ENCODE data around the gene EXOC4. TPM values are rescaled to one million over a fixed set of nuclear protein-coding genes. Genes with fewer than 3 reads are reported as not detected.

The EXOC4 gene
- total RNA-seq, 1 experiment from 2014 or later = 91.9 TPM

DNA sequence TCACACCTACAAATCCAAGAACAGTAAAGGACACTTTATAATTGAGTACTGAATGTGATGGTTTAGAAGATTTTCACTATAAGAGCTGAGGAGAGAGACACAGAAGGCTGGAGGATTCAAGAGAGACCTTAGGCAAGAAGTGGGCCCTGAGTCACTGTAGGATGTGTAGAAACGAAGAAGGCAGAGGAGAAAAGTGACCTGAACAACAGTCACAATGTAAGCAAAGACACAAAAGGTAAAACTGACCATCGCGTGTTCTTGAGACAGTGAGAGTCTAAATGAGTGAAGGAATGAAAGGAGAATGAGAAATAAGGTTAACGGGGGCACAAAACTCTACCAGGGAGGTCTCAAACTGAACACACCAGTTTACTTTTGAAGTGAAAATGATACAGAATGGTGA lies 576.0 kb downstream of the EXOC4 start:
- Mint-ChIP-seq H3K9me3 (ENCODE audit: low read depth, unreplicated experiment) (no peaks in the 10 kb centered on the region), H3K4me1 (ENCODE audit: low read depth, unreplicated experiment) (no peaks in the 10 kb centered on the region), H3K27ac (ENCODE audit: unreplicated experiment) (no peak overlapping the region), H3K27me3 (ENCODE audit: unreplicated experiment) (no peaks in the 10 kb centered on the region), H3K4me3 (ENCODE audit: low read depth, unreplicated experiment) (no peak overlapping the region), H3K36me3 (ENCODE audit: insufficient read depth, unreplicated experiment) (no peaks in the 10 kb centered on the region)
- intact Hi-C loops (cut with micrococcal nuclease; ENCODE audit: unreplicated experiment) = no loop called here
- no peak for DNase-seq
- BruUV-seq (replicated peaks) = no TSS peak
- TF ChIP-seq, protein P1, sequence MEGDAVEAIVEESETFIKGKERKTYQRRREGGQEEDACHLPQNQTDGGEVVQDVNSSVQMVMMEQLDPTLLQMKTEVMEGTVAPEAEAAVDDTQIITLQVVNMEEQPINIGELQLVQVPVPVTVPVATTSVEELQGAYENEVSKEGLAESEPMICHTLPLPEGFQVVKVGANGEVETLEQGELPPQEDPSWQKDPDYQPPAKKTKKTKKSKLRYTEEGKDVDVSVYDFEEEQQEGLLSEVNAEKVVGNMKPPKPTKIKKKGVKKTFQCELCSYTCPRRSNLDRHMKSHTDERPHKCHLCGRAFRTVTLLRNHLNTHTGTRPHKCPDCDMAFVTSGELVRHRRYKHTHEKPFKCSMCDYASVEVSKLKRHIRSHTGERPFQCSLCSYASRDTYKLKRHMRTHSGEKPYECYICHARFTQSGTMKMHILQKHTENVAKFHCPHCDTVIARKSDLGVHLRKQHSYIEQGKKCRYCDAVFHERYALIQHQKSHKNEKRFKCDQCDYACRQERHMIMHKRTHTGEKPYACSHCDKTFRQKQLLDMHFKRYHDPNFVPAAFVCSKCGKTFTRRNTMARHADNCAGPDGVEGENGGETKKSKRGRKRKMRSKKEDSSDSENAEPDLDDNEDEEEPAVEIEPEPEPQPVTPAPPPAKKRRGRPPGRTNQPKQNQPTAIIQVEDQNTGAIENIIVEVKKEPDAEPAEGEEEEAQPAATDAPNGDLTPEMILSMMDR (IDR thresholded peaks at IDR 0.05; ENCODE audit: unreplicated experiment) = no peak
- CTCF ChIA-PET = no interaction called here

DNA sequence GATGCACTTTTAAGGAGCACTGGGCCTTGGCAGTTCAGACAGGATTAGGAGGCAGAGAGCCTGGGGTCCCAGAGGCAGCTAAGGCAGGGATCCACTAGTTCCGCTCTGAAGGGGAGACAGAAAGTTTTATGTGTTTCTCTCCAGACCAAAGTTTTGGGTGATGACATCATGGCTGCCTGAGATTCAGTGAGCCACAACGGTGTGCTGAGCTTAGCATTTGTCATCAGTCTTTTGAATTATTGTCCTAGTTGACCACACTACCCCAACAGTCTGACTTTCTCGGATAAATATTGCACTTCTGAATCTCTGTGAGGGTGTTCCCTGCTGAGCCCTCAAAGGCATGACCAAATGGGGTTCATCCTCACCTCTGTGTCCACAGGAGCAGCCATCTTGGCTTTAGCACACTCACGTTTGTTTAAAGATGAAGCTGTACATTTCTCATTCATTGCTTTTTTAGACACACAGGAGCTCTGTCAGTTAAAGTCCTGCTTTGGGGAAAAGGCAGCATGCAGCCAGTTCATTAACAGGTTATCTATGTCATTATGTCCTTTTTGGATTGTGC lies 576.5 kb downstream of the EXOC4 start:
- no peak overlapping the region for H3K27ac Mint-ChIP-seq (ENCODE audit: unreplicated experiment)
- no peaks in the 10 kb centered on the region for H3K4me1 Mint-ChIP-seq (ENCODE audit: low read depth, unreplicated experiment)
- H3K9me3 Mint-ChIP-seq (ENCODE audit: low read depth, unreplicated experiment) = no peaks in the 10 kb centered on the region
- intact Hi-C loops (cut with micrococcal nuclease; ENCODE audit: unreplicated experiment) = no loop called here
- H3K4me3 Mint-ChIP-seq (ENCODE audit: low read depth, unreplicated experiment) = no peak overlapping the region
- CTCF ChIA-PET = no interaction called here
- no TSS peak for BruUV-seq (replicated peaks)
- TF ChIP-seq, protein P1 (IDR thresholded peaks at IDR 0.05; ENCODE audit: unreplicated experiment) = no peak
- H3K27me3 Mint-ChIP-seq (ENCODE audit: unreplicated experiment) = no peaks in the 10 kb centered on the region
- no peak for DNase-seq
- H3K36me3 Mint-ChIP-seq (ENCODE audit: insufficient read depth, unreplicated experiment) = no peaks in the 10 kb centered on the region

DNA sequence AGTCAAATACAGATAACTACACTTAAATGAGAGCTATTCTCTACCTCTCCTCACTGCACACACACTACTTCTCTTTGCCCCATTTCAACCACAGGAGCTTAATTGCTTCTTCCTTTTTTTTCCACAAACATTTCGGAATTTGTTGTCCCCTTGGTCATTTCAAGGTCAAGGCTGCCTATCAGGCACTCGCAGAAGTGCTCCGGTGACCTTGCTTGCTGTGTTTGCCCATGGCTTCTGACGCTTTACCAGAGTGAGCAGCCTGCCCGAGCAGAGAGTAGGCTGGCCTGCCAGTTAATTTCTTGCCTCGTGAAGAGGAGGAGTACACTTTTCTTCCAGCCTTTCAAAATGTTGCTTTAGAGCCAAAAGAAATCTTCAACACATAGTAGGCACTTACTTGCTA lies 577.2 kb downstream of the EXOC4 start:
- intact Hi-C loops (cut with micrococcal nuclease; ENCODE audit: unreplicated experiment) = no loop called here
- H3K4me3 Mint-ChIP-seq (ENCODE audit: low read depth, unreplicated experiment) = no peak overlapping the region
- H3K36me3 Mint-ChIP-seq (ENCODE audit: insufficient read depth, unreplicated experiment) = no peaks in the 10 kb centered on the region
- no peak for DNase-seq
- H3K4me1 Mint-ChIP-seq (ENCODE audit: low read depth, unreplicated experiment) = no peaks in the 10 kb centered on the region
- CTCF ChIA-PET = no interaction called here
- TF ChIP-seq, protein P1 (IDR thresholded peaks at IDR 0.05; ENCODE audit: unreplicated experiment) = no peak
- no TSS peak for BruUV-seq (replicated peaks)
- H3K27ac Mint-ChIP-seq (ENCODE audit: unreplicated experiment) = no peak overlapping the region
- H3K9me3 Mint-ChIP-seq (ENCODE audit: low read depth, unreplicated experiment) = no peaks in the 10 kb centered on the region
- H3K27me3 Mint-ChIP-seq (ENCODE audit: unreplicated experiment) = no peaks in the 10 kb centered on the region

- no peaks in the 10 kb centered on the region for H3K36me3 Mint-ChIP-seq (ENCODE audit: insufficient read depth, unreplicated experiment)
- no peaks in the 10 kb centered on the region for H3K4me1 Mint-ChIP-seq (ENCODE audit: low read depth, unreplicated experiment)
- no peak for DNase-seq
- CTCF ChIA-PET = no interaction called here
- no peak overlapping the region for H3K27ac Mint-ChIP-seq (ENCODE audit: unreplicated experiment)
- intact Hi-C loops (cut with micrococcal nuclease; ENCODE audit: unreplicated experiment) = no loop called here
- no TSS peak for BruUV-seq (replicated peaks)
- TF ChIP-seq, protein P1 (IDR thresholded peaks at IDR 0.05; ENCODE audit: unreplicated experiment) = no peak
- H3K27me3 Mint-ChIP-seq (ENCODE audit: unreplicated experiment) = no peaks in the 10 kb centered on the region
- no peaks in the 10 kb centered on the region for H3K9me3 Mint-ChIP-seq (ENCODE audit: low read depth, unreplicated experiment)
- no peak overlapping the region for H3K4me3 Mint-ChIP-seq (ENCODE audit: low read depth, unreplicated experiment)
These were observed 583.8 kb downstream of the EXOC4 start for GRCh38 chr7:133836666-133837065.

Measured in Calu3 (cell line).